GM18519 (cell line): Measurements from ENCODE around the gene CRAMP1.
"Not testable (repeated sequence)": the region's sequence is repeated elsewhere in the genome, so short reads cannot be mapped to it uniquely, and the experiment has no call there.

Source experiments
- ATAC-seq: cut with Tn5 transposase; IDR thresholded peaks from one replicate; pipeline ENCODE4 v1.9.1; 2021; ENCODE audit warnings: mild to moderate bottlenecking, moderate library complexity; ENCODE audit not compliant: unreplicated experiment, low FRiP score

The CRAMP1 gene

DNA sequence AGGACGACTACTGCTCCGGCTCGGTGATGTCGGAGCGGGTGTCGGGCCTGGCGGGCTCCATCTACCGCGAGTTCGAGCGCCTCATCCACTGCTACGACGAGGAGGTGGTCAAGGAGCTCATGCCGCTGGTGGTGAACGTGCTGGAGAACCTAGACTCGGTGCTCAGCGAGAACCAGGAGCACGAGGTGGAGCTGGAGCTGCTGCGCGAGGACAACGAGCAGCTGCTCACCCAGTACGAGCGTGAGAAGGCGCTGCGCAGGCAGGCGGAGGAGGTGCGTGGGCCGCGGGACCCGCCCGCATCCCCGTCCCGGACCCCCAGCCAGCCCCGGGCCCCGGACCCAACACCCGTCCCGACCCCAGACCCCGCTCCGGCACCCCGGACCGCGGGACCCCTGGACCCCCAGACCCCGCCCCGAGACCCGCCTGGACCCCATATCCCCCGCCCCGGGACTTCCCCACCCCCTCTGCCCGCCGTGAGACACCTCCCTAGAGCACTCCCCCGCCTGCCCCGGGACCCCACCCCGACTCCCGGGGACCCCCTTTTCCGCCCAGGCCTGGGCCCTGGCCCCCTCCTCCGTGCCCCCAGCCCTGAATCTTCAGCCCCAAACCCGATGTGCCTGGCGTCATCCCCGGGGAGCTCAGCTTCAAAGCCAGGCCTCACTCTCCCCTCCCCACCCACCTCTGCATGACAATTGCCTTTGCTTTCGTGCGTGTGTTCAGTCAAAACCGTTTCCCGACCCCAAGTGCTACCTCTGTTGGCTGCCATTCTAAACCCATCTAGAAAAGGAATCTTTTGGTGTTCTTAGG, 94.4 kb downstream of the CRAMP1 start:
- ATAC-seq, result peak; percentile 4

DNA sequence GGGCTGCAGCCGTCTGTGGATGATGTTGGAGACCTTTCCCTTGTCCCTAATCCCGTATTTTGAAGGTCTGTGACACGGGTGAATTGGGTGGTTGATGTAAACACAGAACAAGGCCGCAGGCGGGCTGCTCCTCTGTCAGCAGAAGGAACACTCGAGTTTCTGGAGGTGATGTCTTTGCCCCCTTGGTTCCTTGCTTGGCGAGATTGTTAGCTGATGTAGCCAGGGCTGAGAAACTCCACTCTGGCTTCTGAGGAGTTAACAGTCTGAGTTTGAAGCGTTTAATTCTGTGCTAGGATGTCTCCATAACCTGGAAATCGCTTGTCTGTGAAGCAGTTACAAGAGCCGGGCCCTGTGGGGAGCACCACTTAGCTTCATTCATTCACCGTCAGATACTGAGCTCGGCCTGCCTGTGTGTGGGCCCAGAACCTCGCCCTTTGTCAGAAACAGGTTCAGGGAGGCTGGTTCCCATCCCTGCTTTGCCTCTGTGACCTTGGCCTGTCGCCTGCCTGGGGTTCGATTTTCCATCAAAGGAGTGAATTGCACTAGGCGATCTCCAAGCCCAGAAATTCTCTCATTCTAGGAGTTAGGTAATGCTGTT, 95.1 kb downstream of the CRAMP1 start:
- ATAC-seq, result no peak

DNA sequence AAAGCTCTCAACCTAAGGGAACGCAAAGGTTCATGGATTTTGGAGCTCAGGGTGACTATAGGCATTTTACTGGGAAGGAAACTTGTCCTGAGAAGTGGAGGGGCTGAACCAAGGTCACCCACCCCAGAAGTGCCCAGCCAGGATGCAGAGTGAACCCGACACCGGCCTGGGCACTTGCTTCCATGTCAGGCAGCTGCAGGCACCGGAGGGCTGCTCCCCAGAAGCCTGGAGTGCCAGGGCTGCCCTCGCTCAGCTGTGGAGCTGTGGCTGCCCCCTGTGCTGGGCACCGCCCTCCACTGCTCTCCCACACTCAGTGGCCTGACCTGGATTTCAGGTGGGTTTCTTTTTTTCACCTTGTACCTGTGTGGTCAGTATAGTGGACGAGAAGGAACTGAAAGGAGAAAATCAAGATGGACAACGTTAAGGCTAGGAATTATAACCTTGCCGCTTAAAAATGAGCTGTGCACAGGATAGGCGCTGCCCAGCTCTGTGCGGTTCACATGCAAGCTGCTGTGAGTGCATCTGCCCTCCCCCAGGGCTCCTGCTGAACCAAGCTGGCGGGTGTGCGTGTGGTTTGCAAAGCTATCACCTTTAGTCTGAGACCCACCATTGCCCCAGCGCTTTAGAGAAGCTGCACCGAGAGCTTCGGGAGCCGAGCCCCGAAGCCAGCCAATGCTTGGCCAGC, 96.1 kb downstream of the CRAMP1 start:
- no peak for ATAC-seq

DNA sequence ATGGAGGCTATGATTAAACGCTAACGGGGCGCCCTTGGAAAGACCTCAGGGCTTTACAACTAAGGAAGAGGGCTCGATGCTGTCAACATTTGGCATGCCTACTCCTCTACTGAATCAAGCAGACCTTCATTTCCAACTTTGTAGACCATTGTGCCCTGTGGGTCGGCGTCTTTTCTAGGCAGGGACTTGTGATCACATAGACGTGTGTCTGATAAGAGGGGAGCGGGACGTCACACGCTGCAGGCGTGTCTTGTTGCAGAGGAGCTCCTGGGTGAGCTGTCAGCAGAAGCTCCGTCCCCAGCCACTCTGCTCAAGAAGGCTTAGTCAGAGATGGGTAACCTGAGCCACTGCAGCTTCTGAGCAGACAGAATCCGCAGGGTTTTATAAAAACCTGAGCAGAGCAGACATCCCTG, 96.6 kb downstream of the CRAMP1 start:
- ATAC-seq, result no peak

DNA sequence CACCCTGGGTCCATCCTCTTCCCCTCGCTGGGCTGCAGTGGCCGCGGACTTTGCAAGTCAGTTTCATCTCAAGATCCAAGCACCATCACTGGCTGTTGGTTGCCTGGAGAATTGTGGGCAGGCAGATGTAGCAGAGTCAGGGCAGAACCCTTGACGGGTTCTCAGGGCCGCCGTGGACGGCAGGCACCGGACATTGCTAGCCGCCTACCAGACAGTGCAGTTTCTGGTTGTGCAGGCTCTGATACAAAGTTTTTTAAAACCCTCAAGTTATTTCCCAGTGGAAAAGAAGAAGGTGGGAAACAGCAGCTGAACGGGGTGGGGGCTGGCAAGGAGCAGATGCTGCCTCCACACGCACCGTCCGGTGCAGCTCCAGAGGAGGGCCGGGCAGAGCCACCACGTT, 97.2 kb downstream of the CRAMP1 start:
- ATAC-seq, result no peak

DNA sequence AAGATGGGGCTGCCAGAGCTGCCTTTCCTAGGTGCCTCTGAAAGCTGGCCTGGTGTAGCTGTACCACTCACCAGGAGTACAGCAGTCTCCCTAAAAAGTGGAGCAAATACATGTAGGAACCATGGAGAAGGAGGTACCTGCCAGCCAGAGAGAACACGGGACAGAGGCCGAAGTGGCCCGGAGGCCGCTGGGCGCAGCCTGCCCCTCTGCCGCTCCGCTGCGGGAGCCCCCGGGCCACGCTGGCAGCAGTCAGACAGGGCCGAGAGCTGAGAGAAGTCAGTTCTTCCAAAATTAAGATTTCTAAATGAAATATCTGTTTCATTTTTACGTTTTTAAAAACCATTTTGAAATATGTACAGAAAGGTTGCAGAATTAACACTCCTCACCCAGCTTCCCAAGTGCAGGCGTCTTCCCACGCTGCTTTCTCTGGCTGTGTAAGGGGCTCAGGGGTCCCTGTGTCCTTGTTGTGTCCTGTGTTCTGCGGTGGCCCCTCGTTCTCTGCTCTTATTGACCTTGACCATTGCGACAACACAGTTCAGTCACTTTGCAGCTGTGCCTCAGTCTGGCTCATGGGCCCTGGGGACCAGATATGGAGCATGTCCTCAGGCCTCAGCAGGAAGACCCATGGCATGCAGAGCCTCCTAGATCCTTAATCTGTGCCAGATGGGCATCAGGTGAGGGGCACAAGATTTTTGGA, 98.8 kb downstream of the CRAMP1 start:
- ATAC-seq, result no peak

DNA sequence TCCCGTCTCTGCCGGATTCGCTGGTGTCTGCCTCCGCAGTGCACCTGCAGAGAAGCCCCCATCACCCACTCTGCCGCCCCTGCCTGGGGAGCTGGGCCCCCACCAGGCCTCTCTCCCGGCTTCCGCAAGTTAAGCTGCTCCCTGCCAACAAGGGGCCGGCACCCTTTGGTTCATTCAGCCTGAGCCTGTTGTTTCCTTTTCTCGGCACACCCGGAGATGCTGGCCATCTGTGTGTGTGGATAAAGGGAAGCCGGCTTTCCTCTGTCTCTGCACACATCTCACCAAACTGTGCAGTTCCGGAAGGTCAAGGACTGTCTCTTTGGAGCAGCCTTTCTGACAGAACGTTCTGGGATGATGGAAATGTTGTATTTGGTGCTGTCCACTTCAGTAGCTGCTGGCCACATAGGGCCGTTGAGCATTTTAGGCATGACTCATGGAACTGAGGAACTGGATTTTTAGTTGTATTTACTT, 100.7 kb downstream of the CRAMP1 start:
- ATAC-seq, result no peak

DNA sequence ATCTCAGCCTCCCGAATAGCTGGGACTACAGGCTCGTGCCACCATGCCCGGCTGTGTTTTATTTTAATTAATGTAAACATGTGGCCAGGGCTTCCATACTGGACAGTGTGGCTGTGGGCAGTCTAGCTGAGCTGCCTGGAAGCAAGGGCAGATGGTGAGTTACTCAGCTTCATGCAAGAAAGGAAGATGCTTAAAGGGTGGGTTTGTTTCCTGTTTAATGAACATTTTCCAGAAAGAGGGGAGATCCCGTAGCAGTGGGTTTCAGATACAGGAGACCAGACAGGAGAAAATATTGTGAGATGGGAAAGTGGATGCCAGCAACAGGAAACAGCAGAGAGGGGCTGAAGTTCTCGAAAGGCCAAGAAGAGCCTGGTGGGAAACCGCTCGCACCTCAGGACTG, 101.2 kb downstream of the CRAMP1 start:
- ATAC-seq, result no peak

DNA sequence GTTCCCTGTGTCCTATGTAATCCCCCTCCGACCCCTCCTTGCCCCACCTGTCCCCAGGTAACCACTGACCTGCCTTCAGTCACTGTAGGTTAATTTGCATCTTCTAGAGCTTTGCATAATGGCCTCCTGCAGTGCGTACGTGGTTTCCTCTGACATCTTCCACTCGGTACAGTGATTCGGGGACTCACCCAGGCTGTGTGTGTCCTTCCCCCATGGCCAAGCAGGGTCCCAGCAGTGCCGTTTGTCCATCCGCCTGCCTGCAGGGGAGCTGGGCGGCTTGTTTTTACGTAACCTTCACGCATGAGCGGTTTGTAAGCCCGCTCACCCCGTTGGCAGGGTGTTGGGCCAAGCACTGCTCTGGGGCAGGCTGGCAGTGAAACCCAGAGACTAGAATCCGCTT, 101.8 kb downstream of the CRAMP1 start:
- ATAC-seq, result no peak

DNA sequence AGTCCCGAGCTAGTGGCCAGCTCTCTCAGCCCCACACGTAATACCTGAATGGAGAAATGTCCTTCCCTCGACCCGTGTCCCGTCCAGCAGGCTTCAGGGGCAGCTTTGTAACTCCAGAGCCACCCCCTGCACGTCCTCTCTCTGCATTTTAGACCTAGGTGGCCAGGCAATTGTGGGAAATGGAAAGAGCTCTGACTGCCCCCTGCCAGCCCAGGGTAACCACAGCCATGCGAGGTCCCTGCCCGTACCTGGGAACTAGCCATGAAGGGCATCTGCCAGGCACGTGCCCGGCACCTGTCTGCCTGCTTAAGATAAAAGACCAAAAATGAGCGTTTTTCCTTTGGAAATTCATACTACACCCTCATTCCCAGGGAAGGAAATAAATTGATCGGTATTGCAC, 103.1 kb downstream of the CRAMP1 start:
- ATAC-seq, result no peak

DNA sequence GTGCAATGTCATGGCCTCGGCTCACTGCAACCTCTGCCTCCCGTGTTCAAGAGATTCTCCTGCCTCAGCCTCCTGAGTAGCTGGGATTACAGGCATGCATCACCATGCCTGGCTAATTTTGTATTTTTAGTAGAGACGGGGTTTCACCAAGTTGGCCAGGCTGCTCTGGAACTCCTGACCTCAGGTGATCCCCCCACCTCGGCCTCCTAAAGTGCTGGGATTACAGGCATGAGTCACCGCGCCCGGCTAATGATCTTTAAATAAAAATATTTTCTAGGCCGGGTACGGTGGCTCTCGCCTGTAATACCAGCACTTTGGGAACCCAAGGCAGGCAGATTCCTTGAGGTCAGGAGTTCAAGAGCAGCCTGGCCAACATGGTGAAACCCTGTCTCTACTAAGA, 106.1 kb downstream of the CRAMP1 start:
- ATAC-seq, result not testable (repeated sequence)

DNA sequence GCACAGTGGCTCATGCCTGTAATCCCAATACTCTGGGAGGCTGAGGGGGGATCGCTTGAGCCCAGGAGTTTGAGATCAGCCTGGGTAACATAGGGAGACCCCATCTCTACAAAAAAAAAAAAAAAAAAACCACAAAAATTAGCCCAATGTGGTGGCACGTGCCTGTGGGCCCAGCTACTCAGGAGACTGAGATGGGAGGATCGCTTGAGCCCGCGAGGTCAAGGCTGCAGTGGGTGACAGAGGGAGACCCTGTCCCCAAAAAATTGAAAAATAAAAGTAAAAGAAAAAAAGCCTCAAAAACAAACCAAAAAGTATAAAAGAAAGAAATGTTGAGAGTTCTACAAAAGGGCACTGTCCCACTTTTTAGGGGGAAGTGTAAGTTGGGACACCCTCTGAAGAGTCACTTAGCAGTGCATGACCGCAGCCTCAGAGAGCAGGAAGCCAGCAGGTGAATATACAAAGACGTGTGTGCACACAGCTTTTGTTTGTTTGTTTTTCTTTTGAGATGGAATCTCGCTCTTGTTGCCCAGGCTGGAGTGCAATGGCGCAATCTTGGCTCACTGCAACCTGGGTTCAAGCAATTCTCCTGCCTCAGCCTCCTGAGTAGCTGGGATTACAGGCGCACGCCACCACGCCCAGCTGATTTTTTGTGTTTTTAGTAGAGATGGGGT, 107.5 kb downstream of the CRAMP1 start:
- ATAC-seq, result not testable (repeated sequence)

DNA sequence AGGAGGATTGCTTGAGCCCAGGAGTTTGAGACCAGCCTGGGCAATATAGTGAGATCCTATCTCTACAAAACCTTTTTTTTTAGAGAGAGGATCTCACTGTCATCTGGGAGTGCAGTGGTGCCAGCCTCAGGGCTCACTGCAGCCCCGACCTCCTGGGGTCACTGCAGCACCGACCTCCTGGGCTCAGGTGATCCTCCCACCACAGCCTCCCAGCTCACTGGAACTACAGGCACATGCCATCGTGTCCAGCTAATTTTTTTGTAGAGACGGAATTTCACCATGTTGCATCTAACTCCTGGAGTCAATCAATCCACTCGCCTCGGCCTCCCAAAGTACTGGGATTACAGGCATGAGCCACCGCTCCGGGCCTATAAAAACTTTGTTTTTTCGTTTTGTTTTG, 109.2 kb downstream of the CRAMP1 start:
- ATAC-seq, result no peak

DNA sequence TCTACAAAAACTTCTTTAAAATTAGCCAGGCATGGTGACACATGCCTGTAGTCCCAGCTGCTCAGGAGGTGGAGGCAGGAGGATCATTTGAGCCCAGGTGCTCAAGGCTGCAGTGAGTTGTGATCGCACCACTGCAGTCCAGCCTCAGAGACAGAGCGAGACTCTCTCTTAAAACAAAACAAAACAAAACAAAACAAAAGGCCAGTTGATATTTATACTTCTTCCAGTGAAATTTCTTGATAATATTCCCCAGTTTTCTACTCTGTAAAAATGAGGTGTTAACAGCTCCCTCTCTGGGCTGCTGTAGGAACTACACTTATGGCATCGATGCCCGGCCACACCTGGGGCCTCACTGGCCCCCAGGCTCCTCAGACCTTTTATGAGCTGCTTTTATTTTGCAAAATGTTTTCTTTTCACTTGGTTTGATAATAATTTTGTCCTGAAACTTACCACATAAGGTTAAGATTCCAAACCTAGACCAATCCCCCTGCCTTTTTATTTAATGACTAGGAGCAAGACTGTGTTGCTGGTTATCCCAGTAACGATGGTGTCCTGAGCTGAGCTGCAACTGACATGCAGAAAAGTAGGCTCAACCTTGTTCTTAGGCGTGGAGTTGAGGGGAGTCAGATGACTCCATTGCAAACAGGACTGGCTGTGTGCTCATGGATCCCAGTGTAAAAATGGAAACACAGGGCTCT, 111.4 kb downstream of the CRAMP1 start:
- ATAC-seq, result no peak

DNA sequence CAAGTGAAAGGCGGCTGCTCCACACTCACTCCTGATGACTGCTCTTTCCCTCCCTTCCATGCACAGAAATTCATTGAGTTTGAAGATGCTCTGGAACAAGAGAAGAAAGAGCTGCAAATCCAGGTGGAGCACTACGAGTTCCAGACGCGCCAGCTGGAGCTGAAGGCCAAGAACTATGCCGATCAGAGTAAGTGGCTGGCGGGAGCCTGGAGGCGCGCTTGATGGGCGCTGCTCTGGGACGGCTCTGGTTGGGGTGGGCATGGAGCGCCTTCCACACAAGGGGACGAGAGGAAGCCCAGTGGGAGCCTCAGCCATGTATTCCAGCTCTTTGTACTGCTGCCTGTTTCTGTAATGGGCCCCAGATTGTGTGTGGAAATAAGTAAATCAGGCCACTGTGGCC, 112.3 kb downstream of the CRAMP1 start:
- no peak for ATAC-seq

DNA sequence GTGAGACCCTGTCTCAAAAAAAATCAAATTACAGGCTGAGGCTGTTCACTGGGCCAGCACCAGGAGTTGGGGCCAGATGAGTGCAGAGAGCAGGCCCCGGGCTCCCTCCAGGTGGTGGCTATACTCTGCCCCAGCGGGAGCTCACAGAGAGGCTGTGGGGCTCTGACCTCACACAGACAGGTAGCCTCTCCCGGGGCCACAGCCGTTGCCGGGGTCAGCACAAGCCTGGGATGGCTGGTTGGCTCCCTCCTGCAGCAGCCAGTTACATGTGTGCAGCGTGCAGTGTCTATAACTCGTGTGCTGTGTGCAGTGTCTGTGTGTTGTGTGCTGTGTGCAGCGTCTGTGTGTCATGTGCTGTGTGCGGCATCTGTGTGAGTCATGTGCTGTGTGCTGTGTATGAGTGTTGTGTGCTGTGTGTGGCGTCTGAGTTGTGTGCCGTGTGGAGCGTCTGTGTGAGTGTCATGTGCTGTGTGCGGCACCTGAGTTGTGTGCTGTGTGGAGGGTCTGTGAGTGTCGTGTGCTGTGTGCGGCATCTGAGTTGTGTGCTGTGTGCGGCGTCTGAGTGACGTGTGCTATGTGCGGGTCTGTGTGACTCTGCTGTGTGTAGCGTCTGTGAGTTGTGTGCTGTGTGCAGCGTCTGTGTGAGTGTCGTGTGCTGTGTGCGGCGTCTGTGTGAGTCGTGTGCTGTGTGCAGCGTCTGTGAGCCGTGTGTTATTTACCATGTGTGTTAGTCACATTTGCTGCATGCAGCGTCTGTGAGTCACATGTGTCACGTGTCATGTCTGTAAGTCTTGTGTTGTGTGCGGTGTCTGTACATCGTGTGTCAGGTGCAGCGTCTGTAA, 114.7 kb downstream of the CRAMP1 start:
- ATAC-seq, result no peak
